ENCODE results near the gene TLR8. TPM values are rescaled to one million over a fixed set of nuclear protein-coding genes. Genes with fewer than 3 reads are reported as not detected.

The TLR8 gene
- polyA plus RNA-seq, 1 of the 3 experiments (the other 2 are of a cell fraction) = not detected

- TF ChIP-seq FOXM1 (IDR thresholded peaks at IDR 0.05; ENCODE audit: low read depth) (no peak), POLR2AphosphoS5 (IDR thresholded peaks at IDR 0.05; ENCODE audit: low read depth, low read length) (no peak), GABPA (IDR thresholded peaks at IDR 0.05; ENCODE audit: low read depth) (no peak), EZH2phosphoT487 (IDR thresholded peaks at IDR 0.05; ENCODE audit: borderline replicate concordance, low read depth) (no peak), TAF1 (IDR thresholded peaks at IDR 0.05; ENCODE audit: borderline replicate concordance, low read depth, low read length) (no peak)
Measured at GRCh38 chrX:12972243-12972642, 65.8 kb downstream of the TLR8 start.

More at GRCh38 chrX:12972243-12972642, 65.8 kb downstream of the TLR8 start:
- WGBS (ENCODE audit: low lambda C conversion rate) = 80% methylated on average over 6 of the region's 6 CpGs
- H3K4me3 ChIP-seq (ENCODE audit: low read depth in 2 of 2, low read length in 1 of 2) = no peak overlapping the region
- CTCF ChIA-PET = interaction anchor here (1.5 to 2.0 kb wide), 2 partner anchors 24 to 516 kb away, joined by 3 to 7 read pairs; no protein-coding TSS in a partner anchor
- H3K4me1 ChIP-seq (ENCODE audit: control insufficient read depth in 1 of 2, insufficient read depth in 2 of 2, low read depth in 1 of 2, low read length in 1 of 2) = peaks cover 0 to 12% of the 10 kb centered on the region in 2 experiments; a peak in 2 of 4 replicates
- H3K27ac ChIP-seq (ENCODE audit: low read depth in 2 of 2, low read length in 1 of 2) = peak overlapping the region in 1 of 2 experiments; percentile 78; a peak in 1 of 4 replicates
- DNase-seq = no peak
- H2AFZ ChIP-seq (ENCODE audit: low read depth) = peak overlapping the region; percentile 54; the same call in 1 of the 2 replicates
- H3F3A ChIP-seq (replicated peaks; ENCODE audit: insufficient read depth) = peaks cover 40% of the 10 kb centered on the region
- 0 out of 2 replicates have a peak overlapping the region, but pooled peaks have one; percentile 68 for H3K4me2 ChIP-seq
- H3K9me3 ChIP-seq = no peaks in the 10 kb centered on the region
- H3K9ac ChIP-seq = no peak overlapping the region
- H3K79me2 ChIP-seq (ENCODE audit: insufficient read depth) = peaks cover 39% of the 10 kb centered on the region
- peaks cover 17% of the 10 kb centered on the region; the same call in 1 of the 2 replicates for H4K20me1 ChIP-seq (ENCODE audit: insufficient read depth)
- H3K27me3 ChIP-seq (ENCODE audit: insufficient read depth) = no peaks in the 10 kb centered on the region
- no peaks in the 10 kb centered on the region for H3K9me2 ChIP-seq
- POLR2A ChIA-PET = no interaction called here
- peaks cover 2 to 19% of the 10 kb centered on the region in 2 experiments for H3K36me3 ChIP-seq (replicated peaks in 1 of 2; ENCODE audit: control insufficient read depth in 1 of 2, insufficient read depth in 2 of 2, low read length in 1 of 2)

Other genes with a start within 250 kb of the TLR8 start
- gene PRPS2, start 115.2 kb upstream of the TLR8 start, polyA plus RNA-seq (2012; rRNA removed) = 10.9 and 11.1 TPM in 2 replicates
- gene TLR7, start 39.5 kb upstream of the TLR8 start, polyA plus RNA-seq (2012; rRNA removed) = not detected in 2 replicates
- gene TMSB4X, start 68.5 kb downstream of the TLR8 start, polyA plus RNA-seq (2012; rRNA removed) = 4,830 and 10,669 TPM in 2 replicates
- gene FAM9C, start 138.0 kb downstream of the TLR8 start, polyA plus RNA-seq (2012; rRNA removed) = 1.9 and 2.6 TPM in 2 replicates

All from SK-N-SH (cell line).